ENCODE data around the gene FXR1.

The FXR1 gene

GRCh38 chr3:181009225-181009624 is 96.8 kb downstream of the FXR1 start:
- DNase-seq, result no peak

- no peak for DNase-seq
These were observed 105.2 kb downstream of the FXR1 start for GRCh38 chr3:181017690-181018089.

- no peak for DNase-seq
These were observed 112.7 kb downstream of the FXR1 start for GRCh38 chr3:181025204-181025603.

GRCh38 chr3:181030948-181031347 is 118.5 kb downstream of the FXR1 start:
- no peak for DNase-seq

Measured in NCI-H1694 (cell line).